GM21576 (cell line): ENCODE measurements around the gene ZFP90.

Experiments
- ATAC-seq: cut with Tn5 transposase; IDR thresholded peaks from one replicate; pipeline ENCODE4 v1.9.1; 2021; ENCODE audit warnings: mild to moderate bottlenecking, moderate library complexity; ENCODE audit not compliant: unreplicated experiment

The ZFP90 gene

DNA sequence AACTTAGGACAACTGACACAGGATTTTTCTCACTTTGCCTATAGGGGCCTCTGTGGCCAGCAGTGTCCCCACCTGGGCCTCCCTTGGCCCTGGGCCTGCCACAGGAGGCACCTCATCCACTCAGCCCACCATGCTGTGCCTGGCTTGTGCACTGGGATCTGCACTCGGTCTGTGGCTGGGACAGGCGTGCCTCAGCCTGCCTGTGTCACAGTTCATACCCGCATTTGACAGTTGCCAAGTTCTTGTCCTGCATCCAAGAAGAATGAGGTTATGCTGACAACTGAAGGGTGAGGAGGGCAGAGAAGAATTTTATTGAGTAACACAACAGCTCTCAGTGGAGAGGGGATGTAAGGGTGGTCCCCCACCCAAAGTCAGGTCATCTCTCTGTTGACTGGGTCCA lies 36.0 kb downstream of the ZFP90 start:
- ATAC-seq, result no peak

DNA sequence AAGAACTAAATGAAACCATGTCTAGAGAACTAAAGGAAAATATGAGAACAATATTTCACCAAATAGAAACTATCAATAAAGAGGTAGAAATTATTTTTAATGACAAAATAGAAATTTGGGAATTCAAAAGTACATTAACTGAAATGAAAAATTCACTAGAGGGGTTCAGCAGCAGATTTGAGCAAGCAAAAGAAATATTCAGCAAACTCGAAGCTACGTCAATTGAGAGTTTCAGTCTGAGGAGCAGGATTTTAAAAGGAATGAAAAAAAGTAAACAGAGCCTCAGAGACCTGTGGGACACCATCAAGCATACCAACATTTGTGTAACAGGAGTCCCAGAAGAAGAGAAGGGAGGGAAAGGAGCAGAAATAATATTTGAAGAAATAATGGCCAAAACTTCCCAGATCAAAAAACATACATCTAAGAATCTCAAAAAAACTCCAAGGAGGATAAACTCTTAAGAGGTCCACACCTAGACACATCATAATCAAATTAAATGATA lies 38.3 kb downstream of the ZFP90 start:
- no peak for ATAC-seq

DNA sequence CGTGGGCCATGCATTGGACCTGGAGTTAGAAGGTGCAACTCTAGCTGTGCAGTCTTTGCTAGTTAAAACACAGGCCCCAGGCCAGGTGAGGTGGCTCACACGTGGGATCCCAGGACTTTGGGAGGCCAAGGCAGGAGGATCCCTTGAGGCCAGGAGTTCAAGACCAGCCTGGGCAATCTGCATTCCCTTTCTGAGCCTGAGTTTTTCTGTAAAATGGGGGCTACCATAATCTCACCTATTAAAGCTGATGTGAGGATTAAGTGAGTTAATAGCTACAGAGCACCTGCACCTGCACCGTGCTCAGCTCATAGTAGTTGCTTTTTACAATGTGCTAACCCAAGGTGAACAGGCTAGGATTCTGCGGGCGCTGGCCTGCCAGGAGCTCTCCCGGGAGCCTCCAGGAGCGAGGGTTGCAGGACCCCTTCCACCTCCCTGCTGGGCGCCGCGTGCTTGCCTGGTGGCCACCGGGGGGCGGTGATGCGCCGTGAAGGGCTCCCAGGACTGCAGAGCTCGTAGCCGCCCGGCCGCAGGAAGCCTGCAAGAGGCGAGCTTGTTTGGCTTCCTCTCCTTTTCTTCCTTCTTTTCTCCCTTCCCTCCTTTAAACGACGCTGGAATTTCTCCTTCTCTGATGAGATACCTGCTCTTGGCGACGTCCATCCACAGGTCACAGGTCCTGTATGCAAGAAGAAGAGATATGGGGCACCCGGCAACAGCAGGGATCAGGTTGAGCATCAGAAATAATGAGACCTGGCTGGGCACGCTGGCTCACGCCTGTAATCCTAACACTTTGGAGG lies 51.3 kb downstream of the ZFP90 start:
- no peak for ATAC-seq

DNA sequence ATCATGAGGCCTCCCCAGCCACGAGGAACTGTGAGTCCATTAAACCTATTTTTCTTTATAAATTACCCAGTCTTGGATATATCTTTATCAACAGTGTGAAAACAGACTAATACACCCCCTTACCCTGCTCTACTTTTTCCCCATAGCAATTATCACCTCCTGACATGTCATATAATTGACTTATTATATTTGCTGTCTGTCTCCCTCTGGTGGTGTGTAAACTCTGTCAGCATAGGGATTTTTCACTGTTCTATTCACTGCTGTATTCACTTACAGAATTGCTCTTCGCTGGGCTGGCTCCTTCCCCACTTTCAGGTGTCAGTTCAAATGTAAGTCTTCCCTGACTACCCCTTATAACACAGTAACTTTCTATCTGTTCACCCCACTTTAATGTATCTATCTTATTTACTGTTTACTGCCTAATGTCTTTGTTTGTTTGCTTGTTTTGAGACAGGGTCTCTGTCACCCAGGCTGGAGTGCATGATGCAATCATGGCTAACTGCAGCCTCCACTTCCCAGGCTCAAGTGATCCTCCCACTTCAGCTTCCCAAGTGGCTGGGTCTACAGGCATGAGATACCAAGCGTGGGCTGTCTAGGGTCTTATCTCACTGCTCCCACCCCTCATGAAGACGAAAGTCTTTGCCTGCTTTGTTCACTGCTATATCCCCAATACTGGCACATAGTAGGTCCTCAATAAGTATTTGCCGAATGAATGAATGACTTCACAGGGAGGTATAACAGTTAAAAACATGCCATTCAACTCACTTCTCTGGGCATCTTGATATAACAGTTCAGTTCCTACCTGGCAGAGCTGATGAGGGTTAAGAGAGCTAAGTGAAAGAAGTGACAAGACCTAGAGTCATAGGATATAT lies 53.6 kb downstream of the ZFP90 start:
- ATAC-seq, result no peak

DNA sequence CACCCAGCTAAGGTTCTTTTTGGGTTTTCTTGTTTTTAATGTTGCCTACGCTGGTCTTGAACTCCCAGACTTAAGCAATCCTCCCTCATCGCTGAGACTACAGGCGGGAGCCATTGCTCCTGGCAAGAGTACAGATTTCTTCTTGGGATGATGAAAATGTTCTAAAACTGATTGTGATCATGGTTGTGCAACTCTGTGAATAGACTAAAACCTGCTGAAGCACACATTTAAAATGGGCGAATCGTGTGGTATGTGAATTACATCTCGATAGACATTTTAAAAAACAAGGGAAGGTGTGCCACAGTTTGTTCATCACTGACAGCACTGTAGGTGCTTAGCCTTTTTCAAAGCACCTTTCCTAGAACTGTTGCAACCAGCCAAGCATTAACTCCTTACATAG lies 57.2 kb downstream of the ZFP90 start:
- no peak for ATAC-seq

DNA sequence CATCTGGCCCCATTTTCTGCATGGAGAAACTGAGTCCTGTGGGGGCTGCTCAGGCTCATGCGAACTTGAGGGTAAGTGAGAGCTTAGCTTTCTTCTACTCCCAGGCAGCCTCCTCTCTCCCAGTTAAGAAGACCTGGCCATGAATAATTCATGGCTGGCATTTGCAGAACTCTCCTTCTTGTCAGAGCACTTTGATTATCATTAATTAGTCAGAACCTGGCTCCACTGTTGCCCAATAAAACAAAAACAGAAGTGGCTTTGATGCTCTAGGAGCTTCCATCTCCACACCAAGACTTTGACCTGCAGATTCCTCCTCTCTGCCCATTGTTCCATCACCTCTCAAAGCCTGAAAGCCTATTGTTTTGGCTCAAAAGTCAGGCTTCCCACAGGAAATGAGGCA lies 60.5 kb downstream of the ZFP90 start:
- ATAC-seq, result no peak

DNA sequence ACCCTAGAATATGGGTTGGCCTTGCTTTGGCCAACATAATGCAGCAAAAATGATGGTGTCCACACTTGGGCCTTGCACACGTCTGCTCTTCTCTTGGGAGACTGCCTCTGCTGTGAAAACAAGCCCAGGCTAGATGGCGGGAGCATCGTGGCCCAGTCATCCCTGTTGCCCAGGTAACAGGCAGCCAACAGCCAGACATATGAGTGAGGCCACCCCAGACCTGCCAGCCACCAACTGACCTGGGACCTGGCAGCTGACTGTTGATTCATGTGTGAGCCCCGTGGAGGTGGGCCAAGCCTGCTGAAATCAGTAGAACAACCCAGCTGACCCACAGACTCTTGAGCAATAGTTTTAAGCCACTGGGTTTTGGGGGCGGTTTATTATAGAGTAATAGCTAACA lies 66.7 kb downstream of the ZFP90 start:
- no peak for ATAC-seq

DNA sequence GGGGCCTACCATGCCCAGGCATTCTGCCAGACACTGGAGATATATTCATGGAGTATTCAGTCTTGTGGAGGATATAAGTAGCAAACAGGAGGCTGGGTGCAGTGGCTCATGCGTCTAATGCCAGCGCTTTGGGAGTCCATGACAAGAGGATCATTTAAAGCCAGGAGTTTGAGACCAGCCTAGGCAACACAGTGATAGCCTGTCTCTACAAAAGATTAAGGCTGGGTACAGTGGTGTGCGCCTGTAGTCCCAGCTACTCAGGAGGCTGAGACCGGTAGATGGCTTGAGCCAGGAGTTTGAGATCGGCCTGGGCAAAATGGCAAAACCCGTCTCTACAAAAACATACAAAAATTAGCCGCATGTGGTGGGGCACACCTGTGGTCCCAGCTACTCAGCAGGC lies 68.4 kb downstream of the ZFP90 start:
- ATAC-seq, result no peak

DNA sequence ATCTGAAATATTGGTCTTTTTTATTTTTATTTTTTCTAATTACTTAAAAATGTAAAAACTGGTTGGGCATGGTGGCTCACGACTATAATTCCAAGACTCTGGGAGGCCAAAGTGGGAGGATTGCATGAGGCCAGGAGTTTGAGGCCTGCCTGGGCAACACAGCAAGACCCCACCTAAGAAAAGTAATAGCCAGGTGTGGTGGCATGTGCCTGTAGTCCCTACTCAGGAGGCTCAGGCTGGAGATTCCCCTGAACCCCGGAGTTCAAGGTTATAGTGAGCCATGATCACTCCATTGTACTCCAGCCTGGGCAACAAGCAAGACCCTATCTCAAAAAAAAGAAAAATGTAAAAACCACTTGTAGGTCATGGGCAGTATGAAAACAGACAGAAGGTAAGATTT lies 69.2 kb downstream of the ZFP90 start:
- no peak for ATAC-seq

DNA sequence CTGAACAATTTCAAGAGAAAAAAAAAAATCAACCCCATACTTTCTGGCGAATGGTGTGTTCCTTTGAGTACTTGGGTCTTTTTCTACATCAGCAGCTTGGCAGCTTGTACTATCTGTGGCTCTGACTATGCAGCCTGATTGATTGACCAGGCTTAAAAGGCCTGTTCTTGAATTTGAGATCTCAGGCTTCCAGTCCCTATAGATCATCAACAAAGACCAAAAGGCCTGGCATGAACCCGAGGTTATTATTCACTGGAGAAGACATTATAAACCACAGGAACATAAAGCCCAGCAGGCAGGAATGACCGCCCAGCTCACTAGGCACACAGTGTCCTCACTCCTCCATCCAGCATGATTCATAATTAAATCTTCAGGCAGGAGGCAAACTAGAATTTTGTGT lies 73.9 kb downstream of the ZFP90 start:
- ATAC-seq, result no peak

DNA sequence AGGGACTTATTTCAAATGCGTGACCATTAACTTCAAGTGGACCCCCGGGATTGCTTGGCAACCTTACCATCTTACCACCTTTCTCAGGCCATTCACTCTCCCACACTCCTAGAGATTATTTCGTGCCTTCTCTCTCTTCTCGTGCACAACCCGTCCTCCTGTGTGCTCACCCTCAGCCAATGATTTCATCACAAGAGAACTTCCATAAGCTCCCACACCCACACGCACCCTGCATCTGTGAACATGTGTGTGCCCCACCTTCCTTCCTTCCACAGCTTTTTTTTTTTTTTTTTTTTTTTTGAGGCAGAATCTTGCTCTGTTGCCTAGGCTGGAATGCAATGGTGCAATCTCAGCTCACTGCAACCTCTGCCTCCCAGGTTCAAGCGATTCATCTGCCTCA lies 78.6 kb downstream of the ZFP90 start:
- no peak for ATAC-seq
